HG03521 (cell line): ENCODE measurements around the gene COL9A1.

Experiments used
- ATAC-seq: cut with Tn5 transposase; IDR thresholded peaks from one replicate; pipeline ENCODE4 v1.9.1; 2021; ENCODE audit warnings: mild to moderate bottlenecking, moderate library complexity; ENCODE audit not compliant: unreplicated experiment

COL9A1 gene

DNA sequence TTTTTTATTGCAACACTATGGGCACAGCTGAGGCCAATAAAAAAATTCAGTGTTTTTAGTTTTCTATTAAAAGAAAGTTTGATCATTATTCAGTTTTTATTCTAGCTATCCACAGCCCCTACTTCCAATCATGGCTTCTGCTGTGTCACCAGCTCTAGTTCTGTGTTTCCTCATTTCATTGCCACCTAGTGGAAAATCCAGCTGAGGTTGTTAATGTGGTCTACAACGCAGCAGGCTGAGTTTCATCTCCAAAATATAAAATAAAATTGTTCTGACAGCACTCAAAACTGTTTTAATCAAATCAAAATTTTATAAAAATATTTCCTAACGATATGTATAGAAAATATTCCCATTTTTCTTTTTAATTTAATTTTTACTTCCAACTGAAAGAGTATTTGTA lies 13.6 kb downstream of the COL9A1 start:
- ATAC-seq: no peak

DNA sequence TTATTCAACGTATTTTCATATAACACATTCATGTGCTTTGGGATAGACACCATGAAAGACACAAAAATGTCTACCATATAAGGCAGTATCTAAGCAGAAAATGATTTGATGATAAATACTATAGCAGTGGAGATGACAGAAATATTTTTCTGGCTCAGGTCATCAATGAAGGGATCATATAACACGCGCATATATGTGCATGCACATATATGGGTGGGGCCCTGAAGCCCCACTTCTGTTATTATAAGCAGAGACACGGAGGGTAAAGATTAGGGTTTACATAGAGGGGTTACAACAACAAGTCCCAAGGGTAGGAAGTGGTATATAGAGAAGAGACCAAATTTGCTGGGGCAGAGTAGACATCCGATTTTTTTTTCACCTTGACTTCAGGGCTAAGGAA lies 16.0 kb downstream of the COL9A1 start:
- no peak for ATAC-seq

DNA sequence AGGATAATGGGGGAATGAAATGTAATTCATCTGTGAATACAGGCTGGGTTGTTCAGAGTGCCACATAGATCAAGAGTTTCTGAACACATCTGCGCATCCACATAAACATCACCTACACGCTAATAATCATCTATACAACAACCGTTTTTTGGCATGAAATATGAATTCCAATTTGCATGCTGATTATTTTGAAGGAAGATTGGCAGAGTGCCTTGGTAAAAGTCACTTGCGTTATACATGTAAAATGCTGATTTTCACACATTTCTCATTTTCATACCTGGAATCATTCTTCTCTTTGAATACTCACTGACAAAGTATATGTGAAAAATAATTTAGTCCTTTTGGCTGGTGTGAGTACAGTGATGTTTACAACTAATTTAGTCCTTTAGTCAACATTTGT lies 17.7 kb downstream of the COL9A1 start:
- ATAC-seq: no peak

DNA sequence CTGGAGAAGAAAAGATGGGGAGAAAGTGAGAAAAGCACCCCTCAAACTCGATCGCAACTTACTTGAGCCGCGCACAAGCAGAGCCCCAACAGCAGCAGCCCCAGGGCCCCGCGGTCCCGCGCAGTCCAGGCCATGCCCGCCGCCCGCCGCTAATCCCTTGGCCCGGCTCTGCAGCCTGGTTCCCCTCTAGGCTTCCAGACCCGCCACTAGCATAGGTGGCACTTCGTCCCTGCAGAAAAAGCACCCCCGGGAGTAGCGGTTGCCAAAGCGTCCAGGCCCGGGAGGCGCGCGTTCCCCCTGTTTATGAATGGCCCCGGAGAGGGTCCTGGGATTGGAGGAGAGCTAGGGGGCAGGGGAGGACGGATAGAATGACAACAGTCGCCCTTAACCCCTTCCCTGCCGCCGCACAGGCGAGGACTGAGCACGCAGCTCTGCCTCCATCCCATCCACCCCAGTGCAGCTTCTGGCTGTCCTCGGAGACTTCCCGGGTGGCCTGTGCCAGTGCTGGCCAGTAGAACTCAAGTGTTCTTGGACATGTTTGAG lies 19.9 kb downstream of the COL9A1 start:
- ATAC-seq: no peak

- no peak for ATAC-seq
These were observed 20.5 kb downstream of the COL9A1 start for GRCh38 chr6:70282312-70282918.

GRCh38 chr6:70281923-70282311 lies 21.0 kb downstream of the COL9A1 start:
- ATAC-seq: no peak

DNA sequence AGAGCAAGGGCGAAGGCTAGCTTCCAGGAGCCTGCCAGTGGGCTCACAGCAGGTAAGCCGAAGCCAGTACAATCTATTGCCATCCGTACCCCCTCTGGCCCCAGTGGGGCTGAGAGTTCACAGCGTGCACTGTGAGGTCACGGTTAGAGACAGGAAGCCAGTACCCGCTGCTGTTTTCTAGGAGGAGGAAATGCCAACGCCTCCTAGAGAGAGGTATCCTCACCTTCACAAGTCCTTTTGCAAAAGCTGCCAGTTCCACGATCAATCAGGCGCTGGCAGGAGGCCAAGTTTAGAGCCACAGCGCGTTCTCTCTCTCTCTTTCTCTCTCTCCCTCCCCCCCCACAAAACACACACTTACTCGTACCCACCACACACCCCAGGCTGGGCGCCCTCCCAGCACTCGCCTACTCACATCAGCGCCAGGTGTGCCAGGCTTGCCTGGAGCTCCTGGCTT lies 22.5 kb downstream of the COL9A1 start:
- no peak for ATAC-seq

DNA sequence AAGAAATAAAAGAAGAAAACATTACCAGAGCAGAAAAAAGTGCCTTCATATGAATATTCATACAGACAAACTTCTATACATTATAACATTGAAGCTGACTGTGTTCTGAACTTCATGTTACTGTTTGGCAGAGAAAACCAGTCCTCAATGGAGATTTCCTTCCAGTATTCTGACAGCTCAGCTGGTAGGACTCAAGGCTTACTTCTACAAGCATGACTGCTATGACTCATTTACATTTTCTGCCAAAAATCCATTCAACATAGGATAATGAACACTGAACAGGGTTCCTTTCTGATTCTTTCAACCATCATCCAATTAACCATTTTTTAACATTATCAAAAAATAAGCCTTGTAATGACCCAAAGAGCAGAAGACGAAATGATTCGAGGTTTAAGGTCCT lies 25.4 kb downstream of the COL9A1 start:
- no peak for ATAC-seq

GRCh38 chr6:70274338-70274737 lies 28.5 kb downstream of the COL9A1 start:
- no peak for ATAC-seq

- ATAC-seq: no peak
These were observed 30.8 kb downstream of the COL9A1 start for GRCh38 chr6:70272071-70272470.

GRCh38 chr6:70270287-70271005 lies 32.4 kb downstream of the COL9A1 start:
- no peak for ATAC-seq

DNA sequence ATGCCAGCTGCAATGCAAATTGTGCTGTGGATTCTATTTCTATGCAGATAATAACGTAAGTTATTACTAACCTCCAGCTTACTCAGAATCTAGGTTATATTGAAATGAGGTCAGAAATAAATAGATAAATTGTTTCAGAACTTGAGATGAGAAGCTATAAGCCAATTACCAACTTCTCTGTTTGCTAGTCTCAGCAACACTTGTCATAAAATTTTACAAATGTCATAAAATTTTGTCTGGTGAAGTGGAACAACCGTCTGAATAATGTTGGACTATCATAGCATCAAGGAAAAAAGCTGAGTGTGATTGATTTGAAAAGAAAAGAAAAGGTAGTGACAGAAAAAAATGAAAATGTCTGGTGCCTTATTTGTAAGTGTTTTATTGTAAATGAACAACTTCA lies 36.7 kb downstream of the COL9A1 start:
- ATAC-seq: no peak

DNA sequence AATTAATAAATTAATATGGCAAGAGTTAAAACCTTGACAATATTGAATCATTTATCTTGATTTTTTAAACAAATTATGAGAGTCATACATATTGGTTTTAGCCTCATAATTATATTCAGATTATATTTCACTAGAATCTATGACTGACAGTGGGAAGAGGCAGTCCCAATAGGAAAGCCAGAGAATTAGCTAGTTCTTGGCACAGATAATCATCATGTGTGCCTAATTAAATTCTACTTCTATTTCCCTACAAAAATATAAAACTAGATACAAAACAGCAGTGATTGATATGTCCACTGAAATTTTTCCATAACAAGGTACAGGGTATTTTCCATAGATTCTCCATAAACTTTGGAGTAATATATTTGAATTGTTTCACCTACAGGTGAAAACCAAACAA lies 38.6 kb downstream of the COL9A1 start:
- ATAC-seq: no peak

DNA sequence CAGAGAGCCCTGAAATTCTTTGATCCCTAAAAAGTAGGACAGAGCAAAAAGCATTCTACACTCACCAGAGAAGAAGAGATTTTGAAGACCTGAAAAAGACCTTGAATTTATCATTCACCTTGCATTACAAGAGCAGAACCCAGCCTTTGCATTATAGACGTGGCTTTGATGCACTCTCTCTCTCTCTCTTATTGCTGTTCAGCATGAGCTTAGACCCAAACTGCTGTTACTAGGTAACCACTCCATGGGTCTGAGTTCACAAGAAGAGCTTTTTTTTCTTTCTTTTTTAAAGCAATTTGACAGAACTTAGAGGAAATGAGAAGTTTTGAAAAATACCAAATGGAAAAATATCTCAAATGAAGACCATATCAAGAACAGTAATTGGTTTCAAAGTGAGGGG lies 44.4 kb downstream of the COL9A1 start:
- no peak for ATAC-seq

DNA sequence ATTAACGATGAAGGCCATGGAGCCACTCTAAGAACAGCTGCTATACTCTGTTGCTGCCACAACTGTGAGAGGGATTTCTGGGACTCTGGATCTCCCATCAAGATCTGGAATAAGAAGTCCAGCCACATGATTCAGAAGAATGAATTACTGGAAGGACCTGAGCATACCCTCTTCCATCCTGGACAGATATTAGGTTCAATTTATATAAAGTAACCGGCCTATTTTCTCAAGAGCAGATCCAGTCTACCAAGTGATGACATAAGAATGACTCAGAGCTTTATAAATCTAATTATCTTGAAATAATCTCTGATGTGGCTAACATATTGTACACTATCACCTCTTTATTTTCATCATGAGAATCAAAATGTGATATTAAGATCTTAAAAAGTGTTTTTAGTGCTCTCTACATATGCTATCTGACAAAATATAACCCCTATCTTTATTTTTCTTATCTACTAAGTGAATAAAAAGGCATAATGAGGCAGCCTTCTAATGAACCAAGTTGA lies 45.1 kb downstream of the COL9A1 start:
- ATAC-seq: no peak

GRCh38 chr6:70254784-70255183 lies 48.1 kb downstream of the COL9A1 start:
- ATAC-seq: no peak

- ATAC-seq: no peak
These were observed 49.0 kb downstream of the COL9A1 start for GRCh38 chr6:70253923-70254322.

DNA sequence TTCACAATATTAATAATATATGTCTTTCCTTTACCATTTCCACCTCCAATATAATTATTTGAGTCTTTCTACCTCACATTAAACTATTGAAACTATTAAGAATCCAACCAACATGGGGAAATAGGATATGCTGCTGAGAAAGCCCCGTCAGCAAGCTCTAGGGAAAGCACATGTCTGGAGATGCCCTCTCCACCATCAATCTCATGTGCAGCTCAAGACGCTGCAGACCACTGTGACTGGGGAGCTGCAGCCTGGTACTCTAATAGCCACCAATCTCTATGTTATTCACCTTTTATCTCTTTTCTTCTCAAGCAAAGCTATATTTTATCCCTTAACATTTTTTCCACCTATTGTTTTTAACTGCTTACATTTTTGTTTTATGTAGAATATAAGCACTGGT lies 50.3 kb downstream of the COL9A1 start:
- no peak for ATAC-seq

- ATAC-seq: no peak
These were observed 56.8 kb downstream of the COL9A1 start for GRCh38 chr6:70246118-70246517.

GRCh38 chr6:70241991-70242420 lies 60.9 kb downstream of the COL9A1 start:
- no peak for ATAC-seq

DNA sequence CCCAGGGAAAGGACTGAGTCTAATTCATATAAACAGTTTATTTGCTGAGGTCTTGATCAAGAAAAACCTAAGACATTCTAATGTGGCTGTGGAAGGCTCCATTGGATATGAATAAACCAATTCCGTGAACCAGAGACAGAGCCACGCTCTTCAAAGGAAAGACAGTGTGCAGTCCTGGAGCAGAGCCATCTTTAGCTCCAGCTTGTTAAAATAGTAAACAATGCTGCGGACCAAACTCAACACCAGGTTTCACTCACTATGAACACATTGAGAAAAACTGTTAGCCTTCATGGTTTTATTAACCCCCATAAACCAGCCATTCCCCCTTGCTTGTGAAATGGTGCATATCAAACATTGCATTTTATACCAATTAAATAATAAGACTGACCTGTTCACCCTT lies 61.9 kb downstream of the COL9A1 start:
- no peak for ATAC-seq

DNA sequence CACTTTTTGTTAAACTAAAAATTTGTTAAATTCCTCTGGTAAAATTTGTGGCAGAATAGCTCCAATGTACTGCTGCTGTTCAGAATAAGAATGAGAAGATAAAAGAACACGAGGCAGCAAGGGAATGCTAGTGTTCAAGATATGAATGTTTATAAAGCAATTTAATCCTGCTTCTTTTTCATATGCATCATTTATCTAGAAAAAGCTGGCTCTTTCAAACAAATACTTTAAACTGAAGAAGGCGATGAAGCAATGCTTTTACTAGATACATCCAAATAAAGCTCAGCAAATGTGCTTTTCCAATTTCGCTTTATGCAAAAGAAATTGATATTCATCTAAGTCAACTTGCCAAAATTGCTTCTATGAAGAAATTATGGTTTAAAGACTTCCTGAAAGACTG lies 66.5 kb downstream of the COL9A1 start:
- ATAC-seq: no peak
